ENCODE measurements around the gene FAM228A.
"Not testable (repeated sequence)": the region's sequence is repeated elsewhere in the genome, so short reads cannot be mapped to it uniquely, and the experiment has no call there.

Gene FAM228A

GRCh38 chr2:24191848-24192247 is 17.0 kb downstream of the FAM228A start:
- DNase-seq: no peak

GRCh38 chr2:24197213-24197612 is 22.4 kb downstream of the FAM228A start:
- DNase-seq: not testable (repeated sequence)

GRCh38 chr2:24199968-24200590 is 25.2 kb downstream of the FAM228A start:
- DNase-seq: no peak

- no peak for DNase-seq
These were observed 25.9 kb downstream of the FAM228A start for GRCh38 chr2:24200799-24201198.

- no peak for DNase-seq
These were observed 28.4 kb downstream of the FAM228A start for GRCh38 chr2:24203029-24203786.

- no peak for DNase-seq
These were observed 28.9 kb downstream of the FAM228A start for GRCh38 chr2:24203787-24204150.

- no peak for DNase-seq
These were observed 29.7 kb downstream of the FAM228A start for GRCh38 chr2:24204505-24204904.

GRCh38 chr2:24205131-24205530 is 30.3 kb downstream of the FAM228A start:
- DNase-seq: no peak

GRCh38 chr2:24206242-24206641 is 31.4 kb downstream of the FAM228A start:
- DNase-seq: no peak

GRCh38 chr2:24206714-24207113 is 31.9 kb downstream of the FAM228A start:
- no peak for DNase-seq

GRCh38 chr2:24207359-24207758 is 32.5 kb downstream of the FAM228A start:
- DNase-seq: no peak

GRCh38 chr2:24208490-24208889 is 33.6 kb downstream of the FAM228A start:
- DNase-seq: no peak

- DNase-seq: no peak
These were observed 34.7 kb downstream of the FAM228A start for GRCh38 chr2:24209389-24210105.

GRCh38 chr2:24210106-24210455 is 35.2 kb downstream of the FAM228A start:
- DNase-seq: no peak

GRCh38 chr2:24210723-24211122 is 35.9 kb downstream of the FAM228A start:
- no peak for DNase-seq

GRCh38 chr2:24211408-24211807 is 36.6 kb downstream of the FAM228A start:
- DNase-seq: no peak

GRCh38 chr2:24214880-24215279 is 40.0 kb downstream of the FAM228A start:
- DNase-seq: no peak

GRCh38 chr2:24220554-24221291 is 45.9 kb downstream of the FAM228A start:
- no peak for DNase-seq

- no peak for DNase-seq
These were observed 46.6 kb downstream of the FAM228A start for GRCh38 chr2:24221343-24222050.

- no peak for DNase-seq
These were observed 48.1 kb downstream of the FAM228A start for GRCh38 chr2:24222946-24223345.

GRCh38 chr2:24225499-24226242 is 50.8 kb downstream of the FAM228A start:
- no peak for DNase-seq

- DNase-seq: no peak
These were observed 53.6 kb downstream of the FAM228A start for GRCh38 chr2:24228470-24228869.
